HepG2 (cell line): ENCODE results near the gene TMPRSS7.

Experiments
- EP300 ChIP-seq, 3 experiments: sonication (generic) in 1 of 3; formaldehyde crosslinking in 1 of 3; IDR thresholded peaks; 2 replicates each; pipeline versions ENCODE4 v1.5.1 to v1.6.1; 2011 to 2020; ENCODE audit warnings: low read depth in 2 of 3, low read length in 2 of 3, borderline replicate concordance in 1 of 3, improper control_type of control experiment in 1 of 3, mild to moderate bottlenecking in 1 of 3, missing genetic modification reagents in 1 of 3, moderate library complexity in 1 of 3
- POLR2A ChIP-seq, 2 experiments: IDR thresholded peaks; 2 replicates each; pipeline ENCODE4 v1.6.1; 2011; ENCODE audit warnings: low read depth in 2 of 2, low read length in 2 of 2, mild to moderate bottlenecking in 1 of 2, moderate library complexity in 1 of 2; ENCODE audit not compliant: insufficient read depth in 1 of 2
- ZSCAN29 ChIP-seq: sonication (generic); formaldehyde crosslinking; conservative IDR thresholded peaks from 2 replicates; pipeline ENCODE4 v1.4.0; 2020; ENCODE audit warnings: mild to moderate bottlenecking, missing genetic modification reagents
- TF ChIP-seq, protein P1 (sequence below): sonication (generic); formaldehyde crosslinking; IDR thresholded peaks from 2 replicates; pipeline ENCODE4 v1.4.0; 2020; ENCODE audit warnings: missing genetic modification reagents

DNA sequence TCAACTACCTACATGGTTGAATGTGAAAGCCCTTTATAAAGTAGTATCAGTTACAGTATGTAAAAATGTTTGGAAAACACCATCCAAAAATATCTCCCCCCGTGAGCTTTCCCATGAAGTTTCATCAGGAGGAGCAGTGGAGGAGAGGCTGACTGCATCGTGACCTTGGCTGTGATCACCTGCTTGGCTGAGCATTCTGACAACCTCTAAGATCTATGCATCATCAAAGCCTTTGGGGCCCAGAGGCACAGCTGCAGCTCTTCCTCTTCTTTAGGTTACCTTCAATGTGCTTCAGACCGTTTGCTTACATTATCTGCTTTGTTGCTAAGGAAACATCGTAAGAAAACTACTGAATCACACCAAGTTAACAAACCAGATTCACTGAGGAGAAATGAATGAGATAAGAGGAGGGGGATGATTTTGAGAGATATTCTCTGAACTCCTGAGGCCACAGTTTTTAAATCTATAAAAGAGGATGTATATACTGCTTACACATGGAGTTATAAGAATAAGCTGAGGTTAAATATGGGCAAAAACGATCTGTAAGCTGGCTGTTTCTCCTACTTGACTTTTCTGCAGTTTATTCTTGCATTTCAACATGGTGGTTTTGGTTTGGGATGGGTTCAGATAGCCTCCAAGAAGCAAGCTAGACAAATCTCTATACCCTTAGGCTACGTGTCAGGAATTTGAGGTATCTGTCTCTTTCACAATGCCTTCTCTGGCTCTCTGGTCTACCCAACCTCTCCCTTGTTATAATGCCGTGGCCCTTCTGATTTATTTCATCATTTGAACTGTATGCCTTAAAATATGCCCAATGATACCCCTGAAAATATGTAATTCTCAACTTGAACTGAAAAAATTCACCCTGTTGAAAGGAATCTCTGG lies 94.5 kb downstream of the TMPRSS7 start:
- no peak for TF ChIP-seq POLR2A (IDR thresholded peaks at IDR 0.05; ENCODE audit: insufficient read depth in 1 of 2, low read depth in 2 of 2, low read length in 2 of 2)
- TF ChIP-seq, protein P1, sequence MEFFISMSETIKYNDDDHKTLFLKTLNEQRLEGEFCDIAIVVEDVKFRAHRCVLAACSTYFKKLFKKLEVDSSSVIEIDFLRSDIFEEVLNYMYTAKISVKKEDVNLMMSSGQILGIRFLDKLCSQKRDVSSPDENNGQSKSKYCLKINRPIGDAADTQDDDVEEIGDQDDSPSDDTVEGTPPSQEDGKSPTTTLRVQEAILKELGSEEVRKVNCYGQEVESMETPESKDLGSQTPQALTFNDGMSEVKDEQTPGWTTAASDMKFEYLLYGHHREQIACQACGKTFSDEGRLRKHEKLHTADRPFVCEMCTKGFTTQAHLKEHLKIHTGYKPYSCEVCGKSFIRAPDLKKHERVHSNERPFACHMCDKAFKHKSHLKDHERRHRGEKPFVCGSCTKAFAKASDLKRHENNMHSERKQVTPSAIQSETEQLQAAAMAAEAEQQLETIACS (CRISPR knock-in tag) = no peak
- TF ChIP-seq EP300 (IDR thresholded peaks at IDR 0.05; ENCODE audit: low read depth in 2 of 2, low read length in 2 of 2) = no peak
- no peak for TF ChIP-seq EP300 (CRISPR knock-in tag; IDR thresholded peaks at IDR 0.05; ENCODE audit: borderline replicate concordance)
- TF ChIP-seq ZSCAN29 (CRISPR knock-in tag) = no peak
